HT-29 (cell line): ENCODE data around the gene GAA. TPM values are rescaled to one million over a fixed set of nuclear protein-coding genes. Genes with fewer than 3 reads are reported as not detected.

ENCODE experiments used
- DNase-seq: peaks from one replicate; pipeline ENCODE4 v3.0.0-alpha.2; 2015; ENCODE audit warnings: low spot score
- total RNA-seq: library from RNA; depleted of rRNA; stranded (reverse); fragments of >200 nt; shearing (Covaris generic); gene quantifications from 2 replicates; pipeline ENCODE4 v1.2.3, GENCODE V29; 2014

The GAA gene
- total RNA-seq, 1 experiment from 2014 or later: 6.4 TPM

GRCh38 chr17:80103449-80104085, 2.2 kb downstream of the GAA start:
- DNase-seq: no peak

- DNase-seq: no peak
These were observed 3.1 kb downstream of the GAA start for GRCh38 chr17:80104321-80104955.

GRCh38 chr17:80104956-80105375, 3.6 kb downstream of the GAA start:
- no peak for DNase-seq

- DNase-seq: no peak
These were observed 4.4 kb downstream of the GAA start for GRCh38 chr17:80105762-80106161.

DNA sequence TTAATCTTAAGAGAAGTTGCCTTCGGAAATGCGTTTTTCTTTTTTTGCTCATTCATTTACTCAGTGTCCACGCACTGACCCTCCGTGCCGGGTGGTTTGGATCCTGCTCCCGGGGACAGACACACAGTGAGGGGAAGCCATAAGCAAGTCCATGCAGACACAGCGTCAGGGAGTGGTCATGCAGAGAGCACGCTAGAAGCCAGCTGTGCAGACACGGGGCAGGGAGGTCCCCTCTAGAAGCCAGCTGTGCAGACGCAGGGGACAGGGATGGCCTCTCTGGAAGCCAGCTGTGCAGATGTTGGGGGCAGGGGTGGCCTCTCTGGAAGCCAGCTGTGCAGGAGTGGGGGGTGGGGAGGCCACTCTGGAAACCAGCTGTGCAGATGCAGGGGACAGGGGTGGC, 4.8 kb downstream of the GAA start:
- DNase-seq: no peak

DNA sequence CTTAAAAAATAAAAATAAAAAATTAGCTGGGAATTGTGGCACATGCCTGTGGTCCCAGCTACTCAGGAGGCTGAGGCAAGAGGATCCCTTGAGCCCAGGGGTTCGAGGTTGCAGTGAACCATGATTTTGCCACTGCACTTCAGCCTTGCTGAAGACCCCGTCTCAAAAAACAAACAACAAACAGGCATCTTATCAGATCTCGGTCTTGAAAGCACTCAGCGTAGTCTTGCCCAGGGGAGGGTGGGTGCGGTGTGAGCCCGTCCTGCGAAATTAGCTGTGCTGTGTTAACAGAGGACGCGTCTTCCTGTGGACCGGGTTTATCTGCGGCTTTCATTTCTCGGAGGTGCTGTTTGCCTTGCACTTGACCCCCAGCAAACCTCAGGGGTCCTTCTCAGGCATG, 5.4 kb downstream of the GAA start:
- no peak for DNase-seq

DNA sequence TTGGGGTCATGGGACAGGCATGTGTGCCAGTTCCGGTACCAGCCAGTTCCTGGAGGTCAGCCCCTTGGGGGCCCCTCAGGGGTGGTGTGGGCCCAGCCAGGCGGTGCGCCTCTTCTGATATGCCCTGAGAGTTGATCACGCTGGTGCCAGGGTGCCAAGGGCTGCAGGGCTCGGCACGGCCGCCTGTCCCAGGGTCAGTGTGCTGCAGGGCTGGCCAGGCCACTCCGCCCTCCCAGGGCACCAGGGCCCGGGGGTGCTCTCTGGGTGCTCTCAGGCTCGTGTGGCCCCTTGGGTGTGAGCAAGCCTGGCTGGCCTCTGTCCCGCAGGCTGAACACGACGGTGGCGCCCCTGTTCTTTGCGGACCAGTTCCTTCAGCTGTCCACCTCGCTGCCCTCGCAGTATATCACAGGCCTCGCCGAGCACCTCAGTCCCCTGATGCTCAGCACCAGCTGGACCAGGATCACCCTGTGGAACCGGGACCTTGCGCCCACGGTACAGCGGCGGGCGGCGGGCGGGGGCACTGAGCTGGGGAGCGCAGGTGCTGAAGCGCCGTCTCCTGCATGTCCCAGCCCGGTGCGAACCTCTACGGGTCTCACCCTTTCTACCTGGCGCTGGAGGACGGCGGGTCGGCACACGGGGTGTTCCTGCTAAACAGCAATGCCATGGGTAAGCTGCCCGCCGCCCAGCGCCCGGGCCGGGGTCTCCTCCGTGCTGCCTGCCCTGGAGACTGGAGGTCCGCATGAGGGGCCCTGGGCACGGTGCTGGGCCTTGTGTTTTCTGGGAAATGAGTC, 6.0 kb downstream of the GAA start:
- DNase-seq: no peak

- DNase-seq: no peak
These were observed 6.9 kb downstream of the GAA start for GRCh38 chr17:80108036-80108971.

- no peak for DNase-seq
These were observed 7.8 kb downstream of the GAA start for GRCh38 chr17:80109066-80109660.

GRCh38 chr17:80109713-80110446, 8.5 kb downstream of the GAA start:
- DNase-seq: no peak

- no peak for DNase-seq
These were observed 9.0 kb downstream of the GAA start for GRCh38 chr17:80110447-80110812.

DNA sequence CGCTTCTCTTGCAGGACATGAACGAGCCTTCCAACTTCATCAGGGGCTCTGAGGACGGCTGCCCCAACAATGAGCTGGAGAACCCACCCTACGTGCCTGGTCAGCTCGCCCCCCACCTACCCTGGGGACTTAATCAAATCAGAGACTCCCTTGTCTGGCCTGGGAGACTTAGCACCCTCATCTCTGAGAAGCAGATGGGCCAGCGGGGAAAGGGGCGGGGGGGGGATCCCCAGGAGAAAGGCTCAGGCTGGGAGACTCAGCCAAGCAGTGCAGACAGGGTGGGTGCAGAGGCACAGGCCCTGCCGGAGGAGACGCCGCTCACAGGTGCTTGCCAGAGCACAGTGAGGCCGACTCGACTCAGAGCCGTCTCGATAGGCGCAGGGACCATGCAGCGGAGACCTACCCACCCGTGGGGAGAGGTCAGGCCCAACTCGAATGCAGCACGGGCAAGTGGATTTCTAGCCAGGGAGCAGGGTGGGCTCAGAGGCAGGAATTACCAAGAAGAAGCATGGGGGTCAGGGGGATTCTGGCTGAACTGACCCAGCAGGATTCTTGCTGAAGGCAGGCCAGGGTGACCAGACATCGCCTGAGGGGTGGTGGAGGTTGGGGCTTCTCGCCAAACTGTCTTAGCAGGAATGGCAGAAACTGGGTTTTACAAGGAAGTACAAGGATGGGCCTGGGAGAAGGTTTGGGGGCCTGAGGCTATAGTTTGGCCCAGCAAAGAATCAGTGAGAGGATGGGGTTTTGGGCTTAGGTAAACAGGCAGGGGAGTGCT, 9.7 kb downstream of the GAA start:
- no peak for DNase-seq

GRCh38 chr17:80111702-80112470, 10.5 kb downstream of the GAA start:
- no peak for DNase-seq

- DNase-seq: no peak
These were observed 11.2 kb downstream of the GAA start for GRCh38 chr17:80112471-80113032.

- no peak for DNase-seq
These were observed 11.7 kb downstream of the GAA start for GRCh38 chr17:80113033-80113484.

DNA sequence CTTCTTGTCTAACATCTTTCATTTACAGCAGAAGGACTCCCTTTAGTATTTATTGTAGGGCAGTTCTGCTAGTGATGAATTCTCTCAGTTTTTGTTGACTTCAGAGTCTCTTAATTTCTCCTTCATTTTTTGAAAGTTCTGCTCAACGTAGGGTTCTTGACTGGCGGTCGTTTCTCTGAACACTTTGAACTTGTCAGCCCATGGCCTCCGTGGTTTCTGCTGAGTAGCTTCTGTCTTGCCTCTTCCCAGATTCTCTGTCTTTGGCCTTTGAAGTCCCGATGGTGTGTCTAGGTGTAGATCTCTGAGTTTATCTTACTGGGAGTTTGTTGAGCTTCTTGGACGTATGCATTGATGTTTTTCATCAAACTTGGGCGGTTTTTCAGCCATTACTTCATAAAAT, 13.4 kb downstream of the GAA start:
- no peak for DNase-seq

DNA sequence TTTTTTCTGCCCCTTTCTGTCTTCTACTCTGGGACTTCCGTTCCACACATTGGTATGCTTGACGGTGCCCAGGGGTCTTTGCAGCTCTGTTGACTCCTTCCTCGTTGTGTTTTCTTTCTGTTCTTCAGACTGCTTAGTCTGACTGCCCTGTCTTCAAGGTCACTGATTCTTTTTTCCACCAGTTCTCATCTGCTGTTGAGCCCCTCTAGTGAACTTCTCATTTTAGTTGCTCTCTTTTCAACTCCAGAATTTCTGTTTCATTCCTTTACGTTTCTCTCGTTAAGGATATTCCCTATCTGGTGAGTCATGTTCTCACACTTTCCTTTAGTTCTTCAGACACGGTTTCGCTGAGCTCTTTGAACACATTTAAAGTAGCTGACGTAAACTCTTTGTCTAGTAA, 13.8 kb downstream of the GAA start:
- DNase-seq: no peak

DNA sequence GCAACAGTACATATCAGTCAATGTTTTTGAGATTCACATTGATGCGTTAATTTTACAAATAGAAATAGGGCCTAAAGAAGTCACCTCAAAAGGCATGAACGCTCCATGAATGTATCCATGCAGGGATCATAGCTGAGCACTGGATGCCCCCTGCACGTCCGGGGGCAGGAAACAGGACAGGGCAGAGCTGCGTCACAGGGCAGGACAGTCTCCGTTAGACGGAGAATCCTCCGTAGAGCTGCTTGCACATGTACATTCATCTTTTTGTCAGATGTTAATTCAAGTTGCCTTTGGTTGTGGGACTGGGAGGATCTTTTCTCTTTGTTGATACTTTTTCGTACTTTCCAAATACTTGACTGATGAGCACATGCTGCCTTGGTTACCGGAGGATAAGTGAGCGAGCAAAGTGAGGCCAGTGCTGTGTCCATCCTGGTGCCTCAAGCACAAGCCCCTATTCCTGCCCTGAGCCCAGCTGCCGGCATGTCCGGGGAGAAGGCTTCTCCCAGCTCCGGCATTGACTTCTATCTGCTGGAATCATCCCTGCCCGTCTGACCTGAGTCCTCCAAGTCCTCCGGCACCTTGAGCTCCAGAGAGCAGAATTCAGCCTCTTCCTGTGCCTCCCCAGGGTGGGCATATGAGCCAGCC, 15.0 kb downstream of the GAA start:
- no peak for DNase-seq
